Measurements from ENCODE around the gene MARS1.

Gene MARS1

GRCh38 chr12:57473392-57473791 is 14.5 kb upstream of the MARS1 start:
- no peak for DNase-seq (ENCODE audit: low spot score)

GRCh38 chr12:57473886-57474285 is 14.0 kb upstream of the MARS1 start:
- DNase-seq (ENCODE audit: low spot score) = no peak

GRCh38 chr12:57474430-57474829 is 13.4 kb upstream of the MARS1 start:
- DNase-seq (ENCODE audit: low spot score) = no peak

GRCh38 chr12:57474862-57475261 is 13.0 kb upstream of the MARS1 start:
- no peak for DNase-seq (ENCODE audit: low spot score)

- no peak for DNase-seq (ENCODE audit: low spot score)
Measured at GRCh38 chr12:57475271-57476161, 12.4 kb upstream of the MARS1 start.

- no peak for DNase-seq (ENCODE audit: low spot score)
Measured at GRCh38 chr12:57476162-57476992, 11.5 kb upstream of the MARS1 start.

- DNase-seq (ENCODE audit: low spot score) = no peak
Measured at GRCh38 chr12:57476993-57477709, 10.7 kb upstream of the MARS1 start.

- no peak for DNase-seq (ENCODE audit: low spot score)
Measured at GRCh38 chr12:57477710-57478681, 9.9 kb upstream of the MARS1 start.

GRCh38 chr12:57479043-57479375 is 8.9 kb upstream of the MARS1 start:
- DNase-seq (ENCODE audit: low spot score) = no peak

- no peak for DNase-seq (ENCODE audit: low spot score)
Measured at GRCh38 chr12:57479376-57480115, 8.3 kb upstream of the MARS1 start, which contains the start of gene ARHGAP9. Gene ARHGAP9 (minus strand): TSS chr12:57479866. CDS start chr12:57479406, 460 bp downstream.

- DNase-seq (ENCODE audit: low spot score) = no peak
Measured at GRCh38 chr12:57481671-57482070, 6.2 kb upstream of the MARS1 start.

GRCh38 chr12:57483466-57483865 is 4.4 kb upstream of the MARS1 start:
- no peak for DNase-seq (ENCODE audit: low spot score)

- DNase-seq (ENCODE audit: low spot score) = no peak
Measured at GRCh38 chr12:57485695-57486094, 2.2 kb upstream of the MARS1 start.

GRCh38 chr12:57487055-57487596 is 742 bp upstream of the MARS1 start:
- DNase-seq (ENCODE audit: low spot score) = no peak

- no peak for DNase-seq (ENCODE audit: low spot score)
Measured at GRCh38 chr12:57488402-57489156, 711 bp downstream of the MARS1 start.

- DNase-seq (ENCODE audit: low spot score) = no peak
Measured at GRCh38 chr12:57489157-57489641, 1.3 kb downstream of the MARS1 start.

- no peak for DNase-seq (ENCODE audit: low spot score)
Measured at GRCh38 chr12:57490126-57490525, 2.3 kb downstream of the MARS1 start.

- no peak for DNase-seq (ENCODE audit: low spot score)
Measured at GRCh38 chr12:57491393-57492280, 3.8 kb downstream of the MARS1 start.
